Loucy (cell line): ENCODE results near the gene LSM14B.

Source experiments
- EZH2phosphoT487 ChIP-seq: fragments of 200-600 bp; IDR thresholded peaks from 2 replicates; pipeline ENCODE4 v1.6.1; 2018; ENCODE audit warnings: antibody characterized with exemption, mild to moderate bottlenecking, moderate library complexity, borderline replicate concordance
- TF ChIP-seq, protein P1 (sequence below): fragments of 200-600 bp; sonication (generic); conservative IDR thresholded peaks from 2 replicates; pipeline ENCODE4 v1.5.1; 2014; ENCODE audit warnings: mild to moderate bottlenecking, antibody characterized with exemption, low read length

- TF ChIP-seq, protein P1, sequence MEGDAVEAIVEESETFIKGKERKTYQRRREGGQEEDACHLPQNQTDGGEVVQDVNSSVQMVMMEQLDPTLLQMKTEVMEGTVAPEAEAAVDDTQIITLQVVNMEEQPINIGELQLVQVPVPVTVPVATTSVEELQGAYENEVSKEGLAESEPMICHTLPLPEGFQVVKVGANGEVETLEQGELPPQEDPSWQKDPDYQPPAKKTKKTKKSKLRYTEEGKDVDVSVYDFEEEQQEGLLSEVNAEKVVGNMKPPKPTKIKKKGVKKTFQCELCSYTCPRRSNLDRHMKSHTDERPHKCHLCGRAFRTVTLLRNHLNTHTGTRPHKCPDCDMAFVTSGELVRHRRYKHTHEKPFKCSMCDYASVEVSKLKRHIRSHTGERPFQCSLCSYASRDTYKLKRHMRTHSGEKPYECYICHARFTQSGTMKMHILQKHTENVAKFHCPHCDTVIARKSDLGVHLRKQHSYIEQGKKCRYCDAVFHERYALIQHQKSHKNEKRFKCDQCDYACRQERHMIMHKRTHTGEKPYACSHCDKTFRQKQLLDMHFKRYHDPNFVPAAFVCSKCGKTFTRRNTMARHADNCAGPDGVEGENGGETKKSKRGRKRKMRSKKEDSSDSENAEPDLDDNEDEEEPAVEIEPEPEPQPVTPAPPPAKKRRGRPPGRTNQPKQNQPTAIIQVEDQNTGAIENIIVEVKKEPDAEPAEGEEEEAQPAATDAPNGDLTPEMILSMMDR = no peak
- no peak for TF ChIP-seq EZH2phosphoT487
These were observed 35.8 kb downstream of the LSM14B start for GRCh38 chr20:62158088-62158400.
